SK-N-MC (cell line): ENCODE data around the gene PXDC1.

ENCODE experiments used
- DNase-seq: peaks from one replicate; pipeline ENCODE4 v3.0.0-alpha.2; 2011; ENCODE audit warnings: low read depth, low spot score
- H3K27ac ChIP-seq: fragments of 200-600 bp; sonication (generic); 2 replicates; pipeline ENCODE4 v1.5.1; 2016; ENCODE audit warnings: mixed run types
- H3K36me3 ChIP-seq: fragments of 200-600 bp; sonication (generic); 2 replicates; pipeline ENCODE4 v1.6.1; 2017; ENCODE audit warnings: antibody characterized with exemption, low read length, mixed read lengths; ENCODE audit not compliant: insufficient read depth
- H3K4me3 ChIP-seq: fragments of 200-600 bp; sonication (generic); 2 replicates; pipeline ENCODE4 v1.5.1; 2016
- H3K9ac ChIP-seq: fragments of 200-600 bp; sonication (generic); 2 replicates; pipeline ENCODE4 v1.8.0; 2017; ENCODE audit warnings: mixed run types, mixed read lengths; ENCODE audit not compliant: insufficient read length
- H3K9me3 ChIP-seq: fragments of 200-600 bp; sonication (generic); 2 replicates; pipeline ENCODE4 v1.6.1; 2017; ENCODE audit warnings: low read depth, mild to moderate bottlenecking, antibody characterized with exemption, low read length, moderate library complexity, mixed read lengths
- EZH2 ChIP-seq: fragments of 200-600 bp; sonication (generic); IDR thresholded peaks from one replicate; pipeline ENCODE4 v1.6.1; 2017; ENCODE audit warnings: antibody characterized with exemption
- FOXP2 ChIP-seq: optimal IDR thresholded peaks from 2 replicates; pipeline ENCODE3; 2011; ENCODE audit warnings: mild to moderate bottlenecking, moderate library complexity; ENCODE audit not compliant: insufficient read depth; ENCODE audit errors: extremely low read length, control extremely low read depth
- POLR2AphosphoS5 ChIP-seq: IDR thresholded peaks from 2 replicates; pipeline ENCODE4 v1.6.1; 2012; ENCODE audit warnings: mild to moderate bottlenecking, low read depth, low read length, borderline replicate concordance

PXDC1 gene

GRCh38 chr6:3745566-3746118 is 5.9 kb downstream of the PXDC1 start:
- no peaks in the 10 kb centered on the region for H3K36me3 ChIP-seq
- no peak for TF ChIP-seq POLR2AphosphoS5
- TF ChIP-seq EZH2: no peak
- TF ChIP-seq FOXP2: no peak
- H3K9ac ChIP-seq: no peak overlapping the region
- no peak overlapping the region for H3K4me3 ChIP-seq
- H3K27ac ChIP-seq: no peak overlapping the region
- DNase-seq: no peak
- no peaks in the 10 kb centered on the region for H3K9me3 ChIP-seq

GRCh38 chr6:3744901-3745470 is 6.5 kb downstream of the PXDC1 start:
- Histone ChIP-seq H3K36me3 (no peaks in the 10 kb centered on the region), H3K4me3 (no peak overlapping the region), H3K9ac (no peak overlapping the region), H3K27ac (no peak overlapping the region), H3K9me3 (no peaks in the 10 kb centered on the region)
- no peak for DNase-seq
- TF ChIP-seq FOXP2: no peak
- TF ChIP-seq POLR2AphosphoS5: no peak
- no peak for TF ChIP-seq EZH2

GRCh38 chr6:3744211-3744900 is 7.2 kb downstream of the PXDC1 start:
- Histone ChIP-seq H3K4me3 (no peak overlapping the region), H3K9me3 (no peaks in the 10 kb centered on the region), H3K9ac (no peak overlapping the region), H3K27ac (no peak overlapping the region), H3K36me3 (no peaks in the 10 kb centered on the region)
- no peak for TF ChIP-seq FOXP2
- TF ChIP-seq EZH2: no peak
- TF ChIP-seq POLR2AphosphoS5: no peak
- DNase-seq: no peak

GRCh38 chr6:3743541-3743940 is 8.0 kb downstream of the PXDC1 start:
- no peak for DNase-seq
- no peak overlapping the region for H3K9ac ChIP-seq
- TF ChIP-seq FOXP2 (no peak), EZH2 (no peak), POLR2AphosphoS5 (no peak)
- H3K36me3 ChIP-seq: no peaks in the 10 kb centered on the region
- H3K9me3 ChIP-seq: no peaks in the 10 kb centered on the region
- H3K4me3 ChIP-seq: no peak overlapping the region
- no peak overlapping the region for H3K27ac ChIP-seq

- DNase-seq: no peak
- Histone ChIP-seq H3K36me3 (no peaks in the 10 kb centered on the region), H3K9ac (no peak overlapping the region), H3K9me3 (no peaks in the 10 kb centered on the region), H3K27ac (no peak overlapping the region), H3K4me3 (peak overlapping the region; percentile 32; the same call in 1 of the 2 replicates)
- TF ChIP-seq EZH2 (no peak), POLR2AphosphoS5 (no peak), FOXP2 (no peak)
These were observed 8.8 kb downstream of the PXDC1 start for GRCh38 chr6:3742426-3743344.

GRCh38 chr6:3742076-3742425 is 9.5 kb downstream of the PXDC1 start:
- no peak for TF ChIP-seq FOXP2
- no peak for TF ChIP-seq POLR2AphosphoS5
- no peak for TF ChIP-seq EZH2
- H3K9me3 ChIP-seq: no peaks in the 10 kb centered on the region
- H3K36me3 ChIP-seq: no peaks in the 10 kb centered on the region
- peak overlapping the region; percentile 32; the same call in 1 of the 2 replicates for H3K4me3 ChIP-seq
- no peak overlapping the region for H3K9ac ChIP-seq
- no peak for DNase-seq
- no peak overlapping the region for H3K27ac ChIP-seq

GRCh38 chr6:3741477-3741871 is 10.0 kb downstream of the PXDC1 start:
- Histone ChIP-seq H3K9ac (no peak overlapping the region), H3K36me3 (no peaks in the 10 kb centered on the region), H3K9me3 (no peaks in the 10 kb centered on the region), H3K27ac (no peak overlapping the region), H3K4me3 (no peak overlapping the region)
- no peak for DNase-seq
- TF ChIP-seq EZH2 (no peak), POLR2AphosphoS5 (no peak), FOXP2 (no peak)

GRCh38 chr6:3740551-3741476 is 10.7 kb downstream of the PXDC1 start:
- Histone ChIP-seq H3K36me3 (no peaks in the 10 kb centered on the region), H3K4me3 (no peak overlapping the region), H3K9ac (no peak overlapping the region), H3K27ac (no peak overlapping the region), H3K9me3 (no peaks in the 10 kb centered on the region)
- no peak for DNase-seq
- no peak for TF ChIP-seq EZH2
